Esophagus muscularis mucosa (tissue), 4 donors: ENCODE results near the gene ATP4B. TPM values are rescaled to one million over a fixed set of nuclear protein-coding genes. Genes with fewer than 3 reads are reported as not detected.

Experiments
- DNase-seq: peaks from one replicate; pipeline ENCODE4 v3.0.0-alpha.2; 2017; ENCODE audit errors: extremely low spot score
- H3K27ac ChIP-seq, 4 donors: fragments of 200-600 bp; sonication (generic); replicated peaks in 1 of 4; 1 replicate in 3 of 4; 2 replicates in 1 of 4; pipeline ENCODE4 v1.5.1; 2016 to 2019; ENCODE audit warnings: mild to moderate bottlenecking in 1 of 4
- H3K27me3 ChIP-seq, 4 donors: fragments of 200-600 bp; sonication (generic); one replicate each; pipeline versions ENCODE4 v1.5.1 to v1.6.0; 2016 to 2019
- H3K36me3 ChIP-seq, 4 donors: fragments of 200-600 bp; sonication (generic); one replicate each; pipeline ENCODE4 v1.5.1; 2016 to 2019
- H3K4me1 ChIP-seq, 4 donors: fragments of 200-600 bp; sonication (generic); one replicate each; pipeline ENCODE4 v1.5.1; 2016 to 2019
- H3K4me3 ChIP-seq, 4 donors: fragments of 200-600 bp; sonication (generic); 1 replicate in 2 of 4; 2 replicates in 2 of 4; pipeline ENCODE4 v1.5.1; 2016 to 2019; ENCODE audit warnings: mild to moderate bottlenecking in 4 of 4, moderate library complexity in 1 of 4
- H3K9me3 ChIP-seq, 4 donors: fragments of 200-600 bp; sonication (generic); 1 replicate in 3 of 4; 2 replicates in 1 of 4; pipeline ENCODE4 v1.5.1; 2016 to 2019
- EP300 ChIP-seq: sonication (generic); formaldehyde crosslinking; IDR thresholded peaks from one replicate; pipeline ENCODE4 v1.6.1; 2017; ENCODE audit warnings: antibody characterized with exemption
- POLR2A ChIP-seq: fragments of 450-650 bp; IDR thresholded peaks from one replicate; pipeline ENCODE4 v1.6.1; 2017; ENCODE audit warnings: antibody characterized with exemption, moderate library complexity, mild to moderate bottlenecking, low read depth
- POLR2AphosphoS5 ChIP-seq, 2 donors: sonication (generic); formaldehyde crosslinking; IDR thresholded peaks; one replicate each; pipeline ENCODE4 v1.6.1; 2017; ENCODE audit warnings: antibody characterized with exemption in 2 of 2
- WGBS: methylation state at CpG from one replicate; pipeline ENCODE4 v1.1.5; 2018; 5-methylcytosine and 5-hydroxymethylcytosine counted together
- intact Hi-C: fragments of 100-400 bp; cut with DNase I; formaldehyde crosslinking; loops from one replicate; pipeline ENCODE4 v1.15.1; 2023
- total RNA-seq, 4 donors: library from RNA; depleted of rRNA; stranded (reverse); fragments of >200 nt; gene quantifications; one replicate each; pipeline versions ENCODE4 v1.1.0 to v1.2.1, GENCODE V29; 2016
- TF ChIP-seq, protein P1 (sequence below), 3 experiments: fragments of 200-600 bp in 2 of 3; fragments of 450-650 bp in 1 of 3; sonication (generic) in 2 of 3; IDR thresholded peaks; one replicate each; pipeline ENCODE4 v1.5.1; 2017 to 2019; ENCODE audit warnings: antibody characterized with exemption in 3 of 3, mild to moderate bottlenecking in 2 of 3, moderate library complexity in 1 of 3

Gene ATP4B
- total RNA-seq, 4 donors from 2014 or later = not detected

DNA sequence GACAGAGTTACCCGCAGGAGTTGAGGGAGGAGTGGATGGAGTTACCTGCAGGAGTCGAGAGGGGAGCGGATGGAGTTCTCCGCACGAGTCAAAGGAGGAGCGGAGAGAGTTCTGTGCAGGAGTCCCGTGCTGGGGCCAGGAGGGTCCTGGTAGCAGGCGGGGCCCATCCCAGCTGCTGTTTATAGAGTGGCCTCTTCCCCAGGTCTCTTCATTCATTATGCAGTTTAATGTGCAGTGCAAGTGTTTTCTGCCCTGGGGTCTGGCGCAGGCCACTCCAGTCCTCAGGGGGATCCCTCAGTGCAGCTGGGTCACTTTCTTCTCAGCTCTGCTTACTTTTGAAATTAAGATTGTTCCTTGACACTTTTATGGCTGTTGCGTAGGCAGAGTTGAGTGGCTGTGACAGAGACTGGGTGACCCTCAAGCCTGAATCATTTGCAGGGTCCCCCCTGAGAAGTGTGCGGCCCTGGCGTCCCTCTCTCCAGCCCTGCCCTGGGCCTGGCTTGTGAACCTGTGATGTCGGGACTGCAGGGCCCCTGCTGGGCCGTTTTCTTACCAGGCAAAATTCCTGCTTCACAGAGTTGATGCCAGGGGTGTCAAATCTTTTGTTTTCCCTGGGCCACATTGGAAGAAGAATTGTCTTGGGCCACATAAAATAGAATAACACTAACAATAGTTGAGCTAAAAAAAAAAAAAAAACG is 55.6 kb downstream of the ATP4B start:
- H3K4me3 ChIP-seq = no peak overlapping the region
- 89% methylated on average over 14 of the region's 15 CpGs for WGBS
- H3K4me1 ChIP-seq = no peaks in the 10 kb centered on the region
- H3K36me3 ChIP-seq = peaks cover 0 to 37% (median 14%) of the 10 kb centered on the region in 4 donors
- no peak for DNase-seq
- intact Hi-C loops = no loop called here
- no peaks in the 10 kb centered on the region for H3K9me3 ChIP-seq
- TF ChIP-seq, protein P1, sequence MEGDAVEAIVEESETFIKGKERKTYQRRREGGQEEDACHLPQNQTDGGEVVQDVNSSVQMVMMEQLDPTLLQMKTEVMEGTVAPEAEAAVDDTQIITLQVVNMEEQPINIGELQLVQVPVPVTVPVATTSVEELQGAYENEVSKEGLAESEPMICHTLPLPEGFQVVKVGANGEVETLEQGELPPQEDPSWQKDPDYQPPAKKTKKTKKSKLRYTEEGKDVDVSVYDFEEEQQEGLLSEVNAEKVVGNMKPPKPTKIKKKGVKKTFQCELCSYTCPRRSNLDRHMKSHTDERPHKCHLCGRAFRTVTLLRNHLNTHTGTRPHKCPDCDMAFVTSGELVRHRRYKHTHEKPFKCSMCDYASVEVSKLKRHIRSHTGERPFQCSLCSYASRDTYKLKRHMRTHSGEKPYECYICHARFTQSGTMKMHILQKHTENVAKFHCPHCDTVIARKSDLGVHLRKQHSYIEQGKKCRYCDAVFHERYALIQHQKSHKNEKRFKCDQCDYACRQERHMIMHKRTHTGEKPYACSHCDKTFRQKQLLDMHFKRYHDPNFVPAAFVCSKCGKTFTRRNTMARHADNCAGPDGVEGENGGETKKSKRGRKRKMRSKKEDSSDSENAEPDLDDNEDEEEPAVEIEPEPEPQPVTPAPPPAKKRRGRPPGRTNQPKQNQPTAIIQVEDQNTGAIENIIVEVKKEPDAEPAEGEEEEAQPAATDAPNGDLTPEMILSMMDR (IDR thresholded peaks at IDR 0.05) = no peak
- TF ChIP-seq EP300 = no peak
- no peak for TF ChIP-seq POLR2A
- TF ChIP-seq POLR2AphosphoS5 (IDR thresholded peaks at IDR 0.05) = no peak
- H3K27me3 ChIP-seq = no peaks in the 10 kb centered on the region
- no peak overlapping the region for H3K27ac ChIP-seq

DNA sequence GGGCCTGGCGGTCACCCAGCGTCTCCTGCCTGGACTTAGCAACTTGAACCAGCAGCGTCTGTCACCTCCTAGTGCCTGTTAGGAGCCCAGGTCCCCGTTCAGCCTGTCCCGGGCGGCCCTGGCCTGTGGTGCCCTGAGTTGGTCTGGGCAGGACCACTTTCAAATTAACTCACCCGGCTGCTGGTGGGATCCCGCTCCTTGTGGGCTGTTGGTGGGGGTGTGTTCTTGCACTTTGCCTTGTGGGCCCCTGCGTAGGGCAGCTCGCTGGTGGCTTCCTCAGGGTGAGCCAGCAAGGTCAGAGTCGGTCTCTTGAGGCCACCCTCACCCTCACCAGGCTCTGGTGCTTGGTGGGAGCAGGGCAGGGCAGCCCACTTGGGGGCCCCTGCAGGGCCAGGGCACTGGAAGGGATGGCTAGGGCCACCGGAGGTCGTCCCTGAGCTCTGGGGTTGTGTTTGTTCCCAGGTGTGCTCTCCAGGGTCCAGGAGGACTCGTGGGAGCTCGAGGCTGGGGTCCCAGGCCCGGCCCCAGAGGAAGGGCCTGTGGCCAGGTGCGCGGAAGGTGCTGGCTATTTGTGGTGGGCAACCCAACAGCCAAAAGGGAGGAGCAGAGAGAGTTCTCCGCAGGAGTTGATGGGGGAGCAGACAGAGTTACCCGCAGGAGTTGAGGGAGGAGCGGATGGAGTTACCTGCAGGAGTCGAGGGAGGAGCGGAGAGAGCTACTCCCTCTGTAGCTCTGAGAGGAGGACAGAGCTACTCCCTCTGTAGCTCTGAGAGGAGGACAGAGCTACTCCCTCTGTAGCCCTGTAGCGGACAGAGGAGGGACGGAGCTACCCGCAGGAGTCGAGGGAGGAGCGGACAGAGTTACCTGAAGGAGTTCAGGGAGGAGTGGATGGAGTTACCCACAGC is 56.6 kb downstream of the ATP4B start:
- DNase-seq = no peak
- WGBS = 94% methylated on average over 22 of the region's 28 CpGs

DNA sequence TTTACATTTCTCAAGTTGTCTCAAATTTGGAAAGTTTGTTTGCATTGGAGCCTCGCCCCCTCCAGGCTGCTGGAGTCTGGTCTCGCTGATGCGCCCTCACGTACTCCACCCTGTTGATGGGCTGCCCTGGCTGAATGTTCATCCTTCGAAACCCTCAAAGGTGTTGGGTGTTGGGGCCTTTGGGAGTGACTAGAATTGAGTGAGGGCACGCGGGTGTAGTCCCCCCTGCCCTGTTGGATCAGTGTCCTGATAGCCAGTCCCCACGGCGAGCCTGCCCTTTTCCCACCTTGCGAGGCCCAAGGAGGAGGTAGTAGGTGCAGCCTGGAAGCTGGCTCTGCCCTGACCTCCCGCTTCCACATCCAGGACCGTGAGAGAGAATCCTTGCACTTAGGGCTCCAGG is 58.6 kb downstream of the ATP4B start:
- intact Hi-C loops = no loop called here
- H3K27me3 ChIP-seq = no peaks in the 10 kb centered on the region
- H3K9me3 ChIP-seq = no peaks in the 10 kb centered on the region
- no peaks in the 10 kb centered on the region for H3K4me1 ChIP-seq
- peaks cover 0 to 44% (median 17%) of the 10 kb centered on the region in 4 donors for H3K36me3 ChIP-seq
- TF ChIP-seq POLR2AphosphoS5 (IDR thresholded peaks at IDR 0.05) (no peak), POLR2A (no peak), EP300 (no peak)
- TF ChIP-seq, protein P1 (IDR thresholded peaks at IDR 0.05) = no peak
- no peak overlapping the region for H3K27ac ChIP-seq
- WGBS = 95% methylated on average over 12 of the region's 12 CpGs
- no peak overlapping the region for H3K4me3 ChIP-seq
- no peak for DNase-seq

More for the DNA sequence above, 56.6 kb downstream of the ATP4B start:
- intact Hi-C loops = no loop called here
- no peaks in the 10 kb centered on the region for H3K27me3 ChIP-seq
- TF ChIP-seq POLR2A = no peak
- TF ChIP-seq POLR2AphosphoS5 (IDR thresholded peaks at IDR 0.05) = no peak
- TF ChIP-seq, protein P1 (IDR thresholded peaks at IDR 0.05) = no peak
- TF ChIP-seq EP300 = no peak
- no peaks in the 10 kb centered on the region for H3K4me1 ChIP-seq
- peaks cover 0 to 40% (median 19%) of the 10 kb centered on the region in 4 donors for H3K36me3 ChIP-seq
- H3K9me3 ChIP-seq = no peaks in the 10 kb centered on the region
- no peak overlapping the region for H3K27ac ChIP-seq
- H3K4me3 ChIP-seq = no peak overlapping the region

Other genes with a start within 250 kb of the ATP4B start
- 10 to 100 TPM in 2 of 4 donors, 1 to 10 TPM in 2; 6.9 to 26.2 (median 11.0) TPM for gene ADPRHL1, start 204.7 kb downstream of the ATP4B start, total RNA-seq
- 10 to 100 TPM; 13.6 to 32.5 (median 24.5) TPM for gene DCUN1D2, start 167.5 kb downstream of the ATP4B start, total RNA-seq
- 10 to 100 TPM; 30.7 to 42.2 (median 32.1) TPM for gene TFDP1, start 73.4 kb downstream of the ATP4B start, total RNA-seq
- under 1 TPM in 1 of 4 donors, not detected in 3; under 0.01 TPM for gene GRK1, start 9.0 kb upstream of the ATP4B start, total RNA-seq
- 10 to 100 TPM in 3 of 4 donors, 1 to 10 TPM in 1; 4.1 to 12.3 (median 10.7) TPM for gene TMEM255B, start 101.0 kb upstream of the ATP4B start, total RNA-seq
- 100 to 1,000 TPM; 241 to 459 (median 346) TPM for gene GAS6, start 205.9 kb upstream of the ATP4B start, total RNA-seq